Activated T-cell treated with anti-CD3 and anti-CD28 coated beads, Interleukin-2, amount 50 U/mL, for 24 hours (primary cell): Measurements from ENCODE around the gene PRCD.

ENCODE experiments used
- DNase-seq: peaks from one replicate; pipeline ENCODE4 v3.0.0-alpha.2; 2020
- H3K27ac Mint-ChIP-seq: 2 replicates; pipeline ENCODE4 v1.8.0; 2020; ENCODE audit warnings: mild to moderate bottlenecking, mixed read lengths
- H3K27me3 Mint-ChIP-seq: 2 replicates; pipeline ENCODE4 v1.8.0; 2020; ENCODE audit warnings: mixed read lengths
- H3K36me3 Mint-ChIP-seq: 2 replicates; pipeline ENCODE4 v1.8.0; 2020; ENCODE audit warnings: low read depth, mixed read lengths
- H3K4me1 Mint-ChIP-seq: 2 replicates; pipeline ENCODE4 v1.8.0; 2020; ENCODE audit warnings: low read depth, mixed read lengths
- H3K4me3 Mint-ChIP-seq: 2 replicates; pipeline ENCODE4 v1.8.0; 2020; ENCODE audit warnings: mild to moderate bottlenecking, moderate library complexity, mixed read lengths
- H3K9me3 Mint-ChIP-seq: 2 replicates; pipeline ENCODE4 v1.8.0; 2020; ENCODE audit warnings: mixed read lengths

Gene PRCD

DNA sequence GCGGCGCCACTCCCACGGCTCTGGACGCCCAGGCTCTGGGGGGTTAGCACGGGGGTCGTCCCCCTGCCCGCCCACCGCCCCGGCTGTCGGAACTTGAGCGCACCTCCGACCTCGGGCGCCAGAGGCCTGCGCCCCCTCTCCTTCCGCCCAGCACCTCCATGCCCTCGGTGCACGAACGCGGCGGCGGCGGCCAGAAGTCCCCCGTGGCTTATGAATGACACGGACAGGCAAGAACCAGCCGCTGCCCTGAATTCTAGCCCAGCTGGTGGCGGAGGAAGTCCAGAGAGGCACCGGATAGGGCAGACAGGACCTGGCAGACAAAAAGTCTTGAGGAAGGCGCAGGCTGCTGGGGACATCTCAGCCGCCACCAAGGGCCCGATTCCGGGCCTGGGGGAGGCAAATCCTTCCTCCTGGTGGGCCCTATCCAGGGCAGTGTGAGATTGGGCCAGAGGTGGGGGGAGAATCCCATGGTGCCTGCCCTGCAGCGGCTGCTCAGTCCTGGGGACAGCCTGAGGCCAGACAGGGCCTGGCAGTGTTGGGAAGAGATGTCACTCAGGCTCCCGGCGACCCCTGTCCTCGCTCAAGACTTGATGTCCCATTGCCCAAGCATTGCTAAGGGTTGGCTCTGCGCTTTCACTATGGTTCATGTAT is 1.4 kb upstream of the PRCD start:
- DNase-seq, result no peak
- no peaks in the 10 kb centered on the region for H3K9me3 Mint-ChIP-seq
- H3K27ac Mint-ChIP-seq, result no peak overlapping the region
- H3K27me3 Mint-ChIP-seq, result peaks cover 59% of the 10 kb centered on the region
- H3K4me3 Mint-ChIP-seq, result no peak overlapping the region
- H3K36me3 Mint-ChIP-seq, result no peaks in the 10 kb centered on the region
- H3K4me1 Mint-ChIP-seq, result peaks cover 3% of the 10 kb centered on the region

DNA sequence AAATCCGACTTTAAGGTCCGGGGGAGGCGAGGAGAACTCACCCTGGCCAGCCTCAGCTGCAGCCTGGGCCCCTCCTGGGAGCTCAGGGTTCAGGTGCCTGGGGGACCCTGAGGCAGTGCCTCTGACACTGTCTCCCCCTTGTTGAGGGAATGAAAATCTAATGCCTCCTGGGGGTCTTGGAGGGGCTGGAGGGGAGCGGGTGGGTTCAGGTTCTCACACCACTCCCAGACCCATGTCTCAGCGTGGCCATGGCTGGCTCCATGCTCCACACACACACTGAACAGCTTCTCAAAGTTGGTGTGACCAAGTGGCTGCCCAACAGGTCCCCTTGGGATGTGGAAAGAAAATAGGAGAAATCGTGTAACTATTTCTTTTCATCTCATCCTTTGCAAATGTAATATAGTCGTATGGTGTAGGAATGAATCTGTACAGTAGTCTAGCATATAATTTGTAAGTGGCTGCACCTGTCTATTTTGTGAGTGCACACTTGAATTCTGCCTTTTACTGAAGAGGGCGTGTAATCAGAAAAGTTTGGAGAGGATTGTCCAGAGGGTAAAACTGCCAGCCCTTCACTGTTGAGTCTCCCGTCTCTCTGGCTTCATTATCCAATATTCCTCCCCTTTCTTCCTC is 788 bp upstream of the PRCD start:
- DNase-seq, result no peak
- Mint-ChIP-seq H3K4me3 (no peak overlapping the region), H3K27ac (no peak overlapping the region), H3K9me3 (no peaks in the 10 kb centered on the region), H3K36me3 (no peaks in the 10 kb centered on the region), H3K4me1 (peaks cover 3% of the 10 kb centered on the region), H3K27me3 (peaks cover 66% of the 10 kb centered on the region)

DNA sequence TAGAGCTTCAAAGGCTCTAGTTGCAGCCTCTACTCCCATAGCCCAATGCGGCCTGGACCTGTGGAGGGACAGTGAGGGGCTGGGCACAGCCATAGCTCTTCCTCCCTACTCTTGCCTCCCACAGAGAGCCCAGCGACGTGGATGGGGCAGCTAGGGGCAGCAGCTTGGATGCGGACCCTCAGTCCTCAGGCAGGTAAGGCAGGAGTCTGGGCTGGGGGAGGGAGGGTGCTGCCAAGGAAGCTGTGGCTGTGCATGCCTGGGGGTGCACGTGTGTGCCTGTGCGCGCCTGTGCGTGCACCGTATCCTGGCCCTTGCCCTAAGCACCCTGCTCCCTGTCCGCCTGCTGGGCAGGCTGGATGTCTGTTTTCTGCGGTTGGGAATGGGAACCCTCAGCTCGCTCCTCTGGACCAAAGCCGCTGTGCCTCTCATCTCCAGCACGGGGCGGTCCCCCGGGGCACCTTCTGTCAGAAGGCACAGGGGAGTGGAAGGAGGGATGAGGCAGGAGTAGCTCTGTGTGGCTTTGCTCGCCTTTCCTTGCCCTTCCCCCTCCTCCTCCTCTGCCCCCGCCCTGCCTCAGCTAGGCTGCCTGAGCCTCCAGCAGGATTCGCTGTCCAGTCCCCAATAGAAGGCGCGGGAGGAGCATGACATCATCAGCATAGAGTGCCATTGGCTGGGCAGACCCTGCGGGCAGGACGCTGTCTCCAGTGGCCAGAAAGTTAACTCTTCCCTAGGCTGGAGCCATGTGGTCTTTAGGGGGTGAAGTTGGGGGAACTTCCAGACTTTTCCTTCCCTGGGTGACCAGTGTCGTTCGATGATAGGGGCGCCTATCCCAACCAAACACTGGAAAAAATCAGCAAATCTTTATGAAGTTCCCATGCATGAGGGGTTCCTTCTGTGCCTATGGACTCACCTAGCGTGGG is 797 bp downstream of the PRCD start:
- Mint-ChIP-seq H3K4me1 (peaks cover 3% of the 10 kb centered on the region), H3K9me3 (no peaks in the 10 kb centered on the region), H3K4me3 (no peak overlapping the region), H3K36me3 (no peaks in the 10 kb centered on the region), H3K27me3 (peaks cover 68% of the 10 kb centered on the region), H3K27ac (no peak overlapping the region)
- DNase-seq, result no peak

DNA sequence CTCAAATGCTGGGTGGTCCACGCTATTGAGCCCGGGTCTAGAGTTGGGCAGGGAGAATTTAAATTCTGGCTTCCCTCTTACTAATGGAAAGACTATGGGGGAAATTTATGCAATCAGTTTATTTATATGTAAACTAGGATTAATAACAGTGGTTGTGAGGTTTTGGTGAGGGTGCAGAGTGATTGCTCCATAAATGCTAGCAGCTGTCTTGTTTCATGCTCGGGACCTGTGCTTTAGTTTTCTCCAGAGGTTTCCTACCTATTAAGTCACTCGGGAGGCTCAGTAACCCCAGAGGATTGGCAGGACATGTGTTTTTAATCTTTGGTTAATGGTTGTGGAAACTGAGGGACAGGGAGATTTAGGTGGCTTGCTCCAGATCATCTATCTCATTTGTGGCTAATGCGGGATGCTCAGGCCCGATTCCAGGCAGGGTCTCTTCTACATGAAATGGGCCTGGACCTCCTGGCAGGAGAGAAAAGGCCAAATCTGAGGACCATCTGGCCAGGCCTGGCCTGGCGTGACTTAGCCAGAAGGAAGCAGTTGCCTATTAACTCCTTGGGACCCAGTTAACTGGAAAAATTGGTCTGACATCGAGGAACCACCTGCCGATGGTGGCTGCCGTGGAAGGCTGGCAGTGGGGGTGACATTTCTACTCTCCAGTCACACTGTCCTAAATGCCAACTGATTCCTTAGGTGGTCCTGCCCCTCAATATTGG is 2.1 kb downstream of the PRCD start:
- Mint-ChIP-seq H3K27ac (no peak overlapping the region), H3K9me3 (no peaks in the 10 kb centered on the region), H3K4me1 (peaks cover 3% of the 10 kb centered on the region), H3K4me3 (no peak overlapping the region), H3K36me3 (no peaks in the 10 kb centered on the region), H3K27me3 (peaks cover 56% of the 10 kb centered on the region)
- no peak for DNase-seq

DNA sequence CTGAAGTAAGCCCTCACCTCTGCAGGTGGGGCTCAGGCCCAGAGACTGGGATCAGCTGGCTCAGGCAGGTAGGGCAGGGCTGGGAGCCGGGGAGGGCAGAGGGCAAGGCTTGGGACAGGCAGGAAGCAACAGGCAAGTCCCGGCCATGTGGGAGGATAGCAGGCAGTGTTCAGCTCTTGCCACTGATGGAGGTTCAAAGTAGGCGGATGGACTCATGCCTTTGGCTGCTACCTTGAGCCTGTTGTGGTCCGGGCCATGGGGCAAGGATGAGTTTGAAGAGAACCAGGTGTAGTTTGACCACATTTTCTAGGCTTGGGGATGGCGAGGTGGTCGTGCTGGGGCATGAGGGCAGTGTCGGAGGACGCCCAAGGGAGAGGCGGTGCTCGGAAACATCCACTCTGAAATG is 2.7 kb downstream of the PRCD start:
- DNase-seq, result no peak
- H3K36me3 Mint-ChIP-seq, result no peaks in the 10 kb centered on the region
- peaks cover 55% of the 10 kb centered on the region for H3K27me3 Mint-ChIP-seq
- H3K4me3 Mint-ChIP-seq, result no peak overlapping the region
- no peaks in the 10 kb centered on the region for H3K9me3 Mint-ChIP-seq
- H3K4me1 Mint-ChIP-seq, result peaks cover 3% of the 10 kb centered on the region
- no peak overlapping the region for H3K27ac Mint-ChIP-seq

DNA sequence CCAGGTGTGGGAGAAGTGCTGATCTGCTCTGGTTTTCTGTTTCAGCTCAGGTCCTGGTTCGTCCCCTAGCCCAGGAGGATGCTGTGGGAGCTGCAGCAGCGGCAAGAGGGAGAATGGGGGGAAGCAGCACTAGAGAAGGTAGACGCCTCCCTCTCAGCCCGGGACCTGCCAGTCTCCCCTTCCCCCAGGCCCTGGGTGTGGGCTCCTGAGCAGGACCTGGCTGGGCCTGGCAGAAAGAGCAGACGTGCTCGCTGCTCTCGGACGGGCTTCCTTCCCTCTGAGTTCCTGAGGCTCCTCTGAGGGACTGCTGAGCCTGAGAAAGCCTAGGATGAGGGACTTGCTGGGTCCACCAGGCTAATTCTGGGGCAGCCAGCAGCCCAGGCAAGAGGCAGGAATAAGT is 3.1 kb downstream of the PRCD start:
- no peaks in the 10 kb centered on the region for H3K9me3 Mint-ChIP-seq
- no peak for DNase-seq
- H3K4me1 Mint-ChIP-seq, result peaks cover 3% of the 10 kb centered on the region
- no peaks in the 10 kb centered on the region for H3K36me3 Mint-ChIP-seq
- H3K4me3 Mint-ChIP-seq, result no peak overlapping the region
- peaks cover 55% of the 10 kb centered on the region for H3K27me3 Mint-ChIP-seq
- H3K27ac Mint-ChIP-seq, result no peak overlapping the region

DNA sequence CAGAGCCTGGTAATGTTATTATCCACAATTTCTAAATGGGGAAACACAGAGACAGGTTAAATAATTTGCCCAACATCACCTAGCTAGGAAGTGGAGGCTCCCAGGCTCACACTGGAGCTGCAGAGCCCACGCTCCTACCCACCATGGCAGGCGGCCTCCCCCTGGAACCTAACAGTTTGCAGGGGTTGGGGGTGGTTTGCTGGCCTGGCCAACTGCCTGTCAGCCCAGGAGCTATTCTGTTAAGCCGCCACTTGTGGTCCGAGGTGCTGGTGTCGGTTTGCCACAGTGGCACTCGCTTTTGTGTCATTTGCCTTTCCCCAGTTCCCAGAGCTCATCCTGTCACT is 3.6 kb downstream of the PRCD start:
- DNase-seq, result no peak
- H3K36me3 Mint-ChIP-seq, result no peaks in the 10 kb centered on the region
- H3K27me3 Mint-ChIP-seq, result peaks cover 52% of the 10 kb centered on the region
- H3K4me3 Mint-ChIP-seq, result no peak overlapping the region
- H3K4me1 Mint-ChIP-seq, result peaks cover 3% of the 10 kb centered on the region
- H3K9me3 Mint-ChIP-seq, result no peaks in the 10 kb centered on the region
- no peak overlapping the region for H3K27ac Mint-ChIP-seq

DNA sequence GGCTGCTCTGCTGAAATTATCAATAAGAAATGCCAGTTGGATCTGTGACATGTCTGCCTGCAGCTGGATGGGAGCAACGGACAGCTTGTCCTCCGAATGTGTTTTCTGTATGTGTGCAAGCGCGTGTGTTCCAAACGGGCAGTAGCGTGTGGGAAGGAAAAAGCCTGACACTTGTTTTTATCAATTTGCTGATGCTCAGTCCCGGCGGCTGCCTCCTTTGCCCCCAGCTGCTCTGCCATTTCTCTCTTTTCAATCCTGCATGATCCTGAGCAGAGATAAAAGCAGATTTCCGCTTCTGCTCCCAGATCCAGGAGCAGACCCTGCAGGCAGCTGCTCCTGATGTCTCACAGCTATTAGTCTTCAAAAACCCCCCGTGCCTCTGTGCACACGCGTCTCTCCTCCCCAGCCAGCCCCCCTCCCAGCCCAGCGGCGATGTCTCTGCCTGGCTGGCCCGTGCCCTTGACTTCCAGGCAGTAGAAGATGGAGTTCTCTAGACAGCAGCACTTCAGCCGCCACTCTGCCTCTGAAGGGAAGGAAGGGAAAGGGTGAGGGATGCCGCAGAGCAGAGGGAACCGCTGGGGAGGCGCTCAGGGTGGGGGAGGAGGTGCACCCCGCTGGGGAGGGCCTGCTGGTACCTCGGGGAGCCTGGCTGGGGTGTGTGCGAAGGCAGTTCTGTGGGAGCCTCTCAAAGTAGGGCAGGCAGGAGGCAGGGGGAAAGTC is 4.1 kb downstream of the PRCD start:
- DNase-seq, result no peak
- no peaks in the 10 kb centered on the region for H3K9me3 Mint-ChIP-seq
- H3K4me3 Mint-ChIP-seq, result no peak overlapping the region
- H3K27ac Mint-ChIP-seq, result no peak overlapping the region
- H3K27me3 Mint-ChIP-seq, result peaks cover 47% of the 10 kb centered on the region
- H3K4me1 Mint-ChIP-seq, result peaks cover 2% of the 10 kb centered on the region
- no peaks in the 10 kb centered on the region for H3K36me3 Mint-ChIP-seq

DNA sequence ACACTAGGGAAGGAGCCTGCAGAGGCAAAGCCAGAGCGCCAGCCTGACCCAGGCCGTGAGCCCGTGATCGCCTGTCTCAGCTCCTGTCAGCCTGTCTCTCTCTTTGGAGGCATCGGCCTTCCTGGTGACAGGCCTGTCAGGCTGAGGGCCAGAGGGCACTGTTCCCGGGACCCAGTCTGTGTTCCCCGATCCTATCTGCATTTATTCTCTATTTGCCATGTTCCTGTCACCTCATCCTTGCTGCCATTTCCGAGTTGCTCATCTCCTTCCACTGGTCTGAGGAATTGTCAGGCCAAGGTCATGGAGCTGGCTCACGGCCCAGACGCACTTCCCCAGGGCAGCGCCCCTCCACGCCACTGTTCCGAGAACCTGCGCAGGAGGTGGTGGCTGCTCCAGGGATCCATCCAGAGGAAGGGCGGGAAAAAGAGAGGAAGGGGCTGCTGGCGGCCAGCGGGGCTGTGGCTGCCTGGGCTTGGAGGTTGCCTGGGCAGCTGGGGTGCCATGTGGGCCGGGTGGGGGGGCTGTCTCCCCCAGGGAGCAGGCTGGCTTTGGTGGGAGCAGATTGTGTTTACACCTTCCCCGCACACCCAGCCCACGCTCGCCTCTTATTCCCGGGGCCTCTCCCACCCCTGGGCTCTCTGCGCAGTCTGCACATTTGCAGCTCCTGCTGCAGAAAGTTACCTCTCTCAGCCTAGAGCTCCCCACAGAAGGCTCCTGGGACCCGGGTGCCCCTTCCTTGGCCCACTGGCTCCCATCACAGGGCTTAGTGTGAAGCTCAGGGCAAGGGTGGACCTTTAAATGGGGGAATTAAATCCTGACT is 4.9 kb downstream of the PRCD start:
- Mint-ChIP-seq H3K27me3 (peaks cover 39% of the 10 kb centered on the region), H3K4me3 (no peak overlapping the region), H3K9me3 (no peaks in the 10 kb centered on the region), H3K36me3 (no peaks in the 10 kb centered on the region), H3K27ac (no peak overlapping the region), H3K4me1 (peaks cover 2% of the 10 kb centered on the region)
- no peak for DNase-seq

DNA sequence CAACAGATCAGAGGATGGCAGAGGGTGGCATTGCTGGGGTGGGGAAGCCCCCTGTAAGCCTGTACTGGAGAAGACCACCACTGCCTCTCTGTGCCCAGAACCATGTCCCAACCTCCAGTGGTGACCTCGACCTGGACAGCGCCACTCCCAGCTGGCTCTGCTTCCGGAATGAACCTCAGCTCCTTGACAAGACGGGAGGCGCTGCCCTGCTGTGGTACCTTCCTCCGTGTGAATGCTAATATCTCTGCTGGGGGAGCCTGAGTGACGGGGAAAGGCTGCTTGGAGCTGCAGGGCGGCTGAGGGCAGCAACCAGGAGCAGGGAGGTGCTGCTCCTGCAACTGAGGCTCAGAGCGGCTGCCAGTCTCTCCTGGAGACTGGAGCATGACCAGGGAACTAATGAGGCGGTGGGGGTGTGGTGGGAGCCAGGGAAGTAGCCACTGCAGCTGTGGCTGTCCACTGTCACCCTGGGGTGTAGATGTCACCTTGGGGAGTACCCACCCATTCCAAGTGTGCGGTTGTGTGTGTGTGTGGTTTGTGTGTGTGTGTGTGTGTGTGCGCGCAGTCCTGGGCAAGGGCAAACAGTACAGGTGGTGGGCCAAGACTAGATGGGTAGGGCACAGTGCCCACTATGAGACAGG is 6.2 kb downstream of the PRCD start:
- peaks cover 28% of the 10 kb centered on the region for H3K27me3 Mint-ChIP-seq
- no peak overlapping the region for H3K4me3 Mint-ChIP-seq
- H3K4me1 Mint-ChIP-seq, result peaks cover 4% of the 10 kb centered on the region
- no peaks in the 10 kb centered on the region for H3K36me3 Mint-ChIP-seq
- DNase-seq, result no peak
- H3K27ac Mint-ChIP-seq, result no peak overlapping the region
- H3K9me3 Mint-ChIP-seq, result no peaks in the 10 kb centered on the region

DNA sequence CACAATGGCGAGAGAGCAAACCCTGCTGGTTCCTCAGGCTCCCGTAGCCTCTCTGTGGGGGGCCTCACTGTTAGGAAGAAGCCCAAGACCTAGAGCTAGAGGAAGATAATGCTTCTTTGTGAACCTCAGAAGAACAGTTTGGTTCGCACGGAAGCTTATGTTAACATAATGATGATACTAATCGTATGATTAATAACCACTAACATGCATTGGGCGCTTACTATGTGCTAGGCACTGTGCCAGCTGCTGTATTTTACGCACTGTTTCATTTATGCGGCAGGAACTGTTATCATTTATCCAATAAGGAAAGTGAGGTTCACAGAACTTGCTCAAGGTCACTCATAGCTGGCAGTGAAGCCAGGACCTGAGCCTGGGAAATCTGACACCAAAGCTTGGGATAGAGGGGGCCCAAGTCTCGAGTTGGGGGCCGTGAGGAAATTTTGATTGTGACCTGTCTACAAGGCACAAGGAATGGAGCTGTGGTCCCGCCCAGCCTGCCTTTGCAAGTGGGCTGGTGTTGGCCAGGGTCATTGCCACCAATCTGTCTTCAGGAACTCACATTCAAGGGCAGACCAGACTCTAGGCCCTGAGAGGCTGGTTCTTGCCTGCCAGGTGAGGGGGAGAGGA is 6.8 kb downstream of the PRCD start:
- H3K36me3 Mint-ChIP-seq, result no peaks in the 10 kb centered on the region
- no peak for DNase-seq
- H3K27me3 Mint-ChIP-seq, result peaks cover 25% of the 10 kb centered on the region
- H3K27ac Mint-ChIP-seq, result no peak overlapping the region
- H3K4me3 Mint-ChIP-seq, result no peak overlapping the region
- H3K4me1 Mint-ChIP-seq, result peaks cover 5% of the 10 kb centered on the region
- H3K9me3 Mint-ChIP-seq, result no peaks in the 10 kb centered on the region

DNA sequence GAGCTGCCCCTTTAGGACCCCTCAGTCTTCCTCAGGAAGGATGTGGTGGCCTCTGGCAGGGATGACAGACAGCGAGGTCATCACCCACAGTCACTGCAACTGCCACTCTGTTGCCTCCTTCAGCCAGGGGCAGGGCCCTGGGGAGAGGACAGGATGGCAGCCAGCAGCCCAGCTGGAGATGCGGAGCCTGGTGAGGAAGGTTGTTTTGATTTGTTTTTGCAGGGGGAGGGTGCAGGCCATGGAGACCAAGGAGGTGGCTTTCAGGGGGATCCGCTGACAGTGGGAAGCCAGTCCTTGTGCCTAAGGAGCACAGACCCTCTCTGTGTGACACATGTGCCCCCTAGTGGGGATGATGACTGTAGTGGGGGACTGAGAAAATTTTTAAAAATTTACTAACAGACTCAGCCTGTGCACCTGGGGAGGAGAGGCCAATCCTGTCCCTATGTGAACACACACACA is 7.4 kb downstream of the PRCD start:
- peak; percentile 60 for DNase-seq
- H3K9me3 Mint-ChIP-seq, result no peaks in the 10 kb centered on the region
- peaks cover 20% of the 10 kb centered on the region for H3K27me3 Mint-ChIP-seq
- no peak overlapping the region for H3K27ac Mint-ChIP-seq
- no peaks in the 10 kb centered on the region for H3K36me3 Mint-ChIP-seq
- peaks cover 5% of the 10 kb centered on the region for H3K4me1 Mint-ChIP-seq
- no peak overlapping the region for H3K4me3 Mint-ChIP-seq
